Mesendoderm (in vitro differentiated cells): ENCODE measurements around the gene ZCCHC14.

Experiments used
- DNase-seq: peaks from one replicate; pipeline ENCODE4 v3.0.0; 2013
- H2AK5ac ChIP-seq: 2 replicates; pipeline ENCODE4 v1.6.1; 2013; ENCODE audit warnings: low read length, inconsistent platforms
- H2BK120ac ChIP-seq: 2 replicates; pipeline ENCODE4 v1.6.1; 2013; ENCODE audit warnings: low read depth, mild to moderate bottlenecking, low read length, moderate library complexity, mixed read lengths
- H2BK15ac ChIP-seq: replicated peaks from 2 replicates; pipeline ENCODE4 v1.6.1; 2013; ENCODE audit warnings: low read depth, mild to moderate bottlenecking, moderate library complexity
- H2BK5ac ChIP-seq: 2 replicates; pipeline ENCODE4 v1.6.1; 2013; ENCODE audit warnings: low read length, inconsistent platforms
- H3K18ac ChIP-seq: 2 replicates; pipeline ENCODE4 v1.6.1; 2013; ENCODE audit warnings: mild to moderate bottlenecking, low read length, mixed read lengths
- H3K23ac ChIP-seq: one replicate; pipeline ENCODE4 v1.6.1; 2013; ENCODE audit warnings: low read length
- H3K27ac ChIP-seq: 2 replicates; pipeline ENCODE4 v1.5.1; 2013; ENCODE audit warnings: low read depth, mild to moderate bottlenecking, inconsistent platforms, low read length, moderate library complexity
- H3K27me3 ChIP-seq: 2 replicates; pipeline ENCODE4 v1.6.1; 2013; ENCODE audit warnings: low read length, control low read depth, mild to moderate bottlenecking, inconsistent platforms; ENCODE audit not compliant: insufficient read depth, poor library complexity
- H3K36me3 ChIP-seq: 2 replicates; pipeline ENCODE4 v1.6.1; 2013; ENCODE audit warnings: low read length, inconsistent platforms; ENCODE audit not compliant: control insufficient read depth, insufficient read depth
- H3K4ac ChIP-seq: one replicate; pipeline ENCODE4 v1.6.1; 2013; ENCODE audit warnings: low read depth, mild to moderate bottlenecking, low read length, moderate library complexity
- H3K4me1 ChIP-seq: 2 replicates; pipeline ENCODE4 v1.6.1; 2013; ENCODE audit warnings: low read depth, low read length, inconsistent platforms; ENCODE audit not compliant: control insufficient read depth
- H3K4me2 ChIP-seq: 2 replicates; pipeline ENCODE4 v1.6.1; 2013; ENCODE audit warnings: low read length
- H3K4me3 ChIP-seq: 2 replicates; pipeline ENCODE4 v1.5.1; 2013; ENCODE audit warnings: mild to moderate bottlenecking, low read length
- H3K56ac ChIP-seq: one replicate; pipeline ENCODE4 v1.6.1; 2013; ENCODE audit warnings: low read length
- H3K79me1 ChIP-seq: 2 replicates; pipeline ENCODE4 v1.6.1; 2013; ENCODE audit warnings: low read length, inconsistent platforms
- H3K79me2 ChIP-seq: 2 replicates; pipeline ENCODE4 v1.6.1; 2013; ENCODE audit warnings: mild to moderate bottlenecking, low read length; ENCODE audit not compliant: control insufficient read depth, insufficient read depth
- H3K9ac ChIP-seq: 2 replicates; pipeline ENCODE4 v1.6.1; 2013; ENCODE audit warnings: low read length, inconsistent platforms
- H4K5ac ChIP-seq: one replicate; pipeline ENCODE4 v1.6.1; 2013; ENCODE audit warnings: low read length
- H4K8ac ChIP-seq: one replicate; pipeline ENCODE4 v1.6.1; 2013; ENCODE audit warnings: low read depth, mild to moderate bottlenecking, control low read depth, low read length, moderate library complexity
- WGBS: extraction: QIAGEN DNeasy Blood & Tissue Kit; methylation state at CpG from one replicate; pipeline ENCODE4 v1.1.7; 2013; ENCODE audit warnings: low lambda C conversion rate, missing lambda C conversion rate; ENCODE audit not compliant: insufficient coverage; ENCODE audit errors: extremely low coverage; 5-methylcytosine and 5-hydroxymethylcytosine counted together

The ZCCHC14 gene

DNA sequence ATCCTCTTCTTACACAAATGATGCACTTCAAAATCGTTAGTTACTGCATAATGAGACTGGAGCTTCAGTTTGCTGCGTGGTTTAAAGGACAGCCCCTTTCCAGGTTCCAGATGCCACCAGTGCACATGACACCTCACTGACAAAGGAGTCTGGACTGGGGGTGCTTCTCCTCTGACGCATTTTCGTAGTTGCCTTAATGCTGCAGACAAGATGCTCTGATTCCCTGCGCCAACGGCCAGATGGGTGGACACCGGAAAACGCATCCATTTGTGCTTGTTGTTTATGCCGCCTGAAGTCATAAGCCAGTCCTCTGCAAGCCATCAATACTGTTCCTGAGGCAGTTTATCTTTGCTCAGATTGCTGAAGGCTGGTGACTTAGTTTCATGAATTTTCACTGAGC, 125.3 kb downstream of the ZCCHC14 start:
- Histone ChIP-seq H3K56ac (no peak overlapping the region), H3K27ac (no peak overlapping the region), H3K36me3 (no peaks in the 10 kb centered on the region), H3K4ac (no peak overlapping the region), H4K8ac (no peak overlapping the region), H3K27me3 (no peaks in the 10 kb centered on the region), H3K23ac (no peak overlapping the region), H2BK15ac (no peak overlapping the region), H3K4me2 (no peak overlapping the region), H3K18ac (no peak overlapping the region), H2AK5ac (no peak overlapping the region), H2BK120ac (no peak overlapping the region), H3K9ac (no peak overlapping the region), H3K79me2 (peaks cover 11% of the 10 kb centered on the region), H4K5ac (no peak overlapping the region), H3K4me1 (no peaks in the 10 kb centered on the region), H3K79me1 (peaks cover 20% of the 10 kb centered on the region), H3K4me3 (no peak overlapping the region), H2BK5ac (no peak overlapping the region)
- DNase-seq, result no peak
- no CpG with 5 or more reads among the region's 9 CpGs for WGBS

DNA sequence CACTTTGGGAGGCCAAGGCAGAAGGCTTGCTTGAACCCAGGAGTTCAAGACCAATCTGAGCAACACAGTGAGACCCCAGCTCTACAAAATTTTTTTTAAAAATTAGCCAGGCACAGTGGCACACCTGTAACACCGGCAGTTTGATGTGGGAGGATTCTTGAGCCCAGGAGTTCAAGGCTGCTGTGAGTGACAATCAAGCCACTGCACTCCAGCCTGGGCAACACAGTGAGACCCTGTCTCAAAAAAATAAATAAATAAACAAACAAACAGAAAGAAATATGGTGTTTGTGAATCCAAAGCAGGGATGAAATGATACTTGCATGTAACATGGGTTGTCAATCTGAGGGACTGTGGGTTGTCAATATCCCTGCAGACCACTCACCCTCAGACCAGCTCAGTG, 125.9 kb downstream of the ZCCHC14 start:
- DNase-seq, result no peak
- Histone ChIP-seq H3K4ac (no peak overlapping the region), H2BK5ac (no peak overlapping the region), H3K36me3 (no peaks in the 10 kb centered on the region), H4K5ac (no peak overlapping the region), H4K8ac (no peak overlapping the region), H3K18ac (no peak overlapping the region), H3K56ac (no peak overlapping the region), H2AK5ac (no peak overlapping the region), H2BK120ac (no peak overlapping the region), H2BK15ac (no peak overlapping the region), H3K27ac (no peak overlapping the region), H3K4me3 (no peak overlapping the region), H3K79me1 (peaks cover 20% of the 10 kb centered on the region), H3K79me2 (peaks cover 10% of the 10 kb centered on the region), H3K4me1 (no peaks in the 10 kb centered on the region), H3K9ac (no peak overlapping the region), H3K4me2 (no peak overlapping the region), H3K27me3 (no peaks in the 10 kb centered on the region), H3K23ac (no peak overlapping the region)
- WGBS, result no CpG with 5 or more reads among the region's 1 CpG

DNA sequence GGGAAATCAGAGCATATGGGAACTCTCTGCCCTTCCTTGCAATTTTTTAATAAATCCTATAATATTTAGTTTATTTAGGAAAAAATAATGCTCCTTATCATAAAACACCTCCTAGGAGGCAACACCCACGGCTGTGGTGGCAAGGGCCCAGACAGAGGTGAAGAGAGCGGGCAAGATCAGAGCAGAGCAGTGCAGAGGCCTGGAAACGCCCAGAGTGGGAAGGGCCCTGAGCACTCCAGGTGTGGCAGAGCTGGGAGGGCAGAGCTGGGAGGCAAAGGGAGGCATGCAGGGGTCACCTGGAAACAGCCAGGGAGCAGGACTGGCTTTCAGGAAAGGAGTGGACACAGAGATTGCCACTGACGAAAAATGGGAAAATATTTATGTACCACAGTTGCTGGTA, 126.5 kb downstream of the ZCCHC14 start:
- H3K18ac ChIP-seq, result no peak overlapping the region
- H3K27me3 ChIP-seq, result no peaks in the 10 kb centered on the region
- H4K5ac ChIP-seq, result no peak overlapping the region
- no peak overlapping the region for H4K8ac ChIP-seq
- H3K79me2 ChIP-seq, result peaks cover 10% of the 10 kb centered on the region
- peaks cover 1% of the 10 kb centered on the region for H3K36me3 ChIP-seq
- no peak overlapping the region for H3K56ac ChIP-seq
- H3K4me2 ChIP-seq, result no peak overlapping the region
- H3K27ac ChIP-seq, result no peak overlapping the region
- H3K9ac ChIP-seq, result no peak overlapping the region
- DNase-seq, result no peak
- no peak overlapping the region for H3K4ac ChIP-seq
- WGBS, result no CpG with 5 or more reads among the region's 4 CpGs
- no peak overlapping the region for H2BK15ac ChIP-seq
- no peaks in the 10 kb centered on the region for H3K4me1 ChIP-seq
- peaks cover 22% of the 10 kb centered on the region for H3K79me1 ChIP-seq
- H2BK5ac ChIP-seq, result no peak overlapping the region
- H3K23ac ChIP-seq, result no peak overlapping the region
- H2AK5ac ChIP-seq, result no peak overlapping the region
- no peak overlapping the region for H2BK120ac ChIP-seq
- no peak overlapping the region for H3K4me3 ChIP-seq

DNA sequence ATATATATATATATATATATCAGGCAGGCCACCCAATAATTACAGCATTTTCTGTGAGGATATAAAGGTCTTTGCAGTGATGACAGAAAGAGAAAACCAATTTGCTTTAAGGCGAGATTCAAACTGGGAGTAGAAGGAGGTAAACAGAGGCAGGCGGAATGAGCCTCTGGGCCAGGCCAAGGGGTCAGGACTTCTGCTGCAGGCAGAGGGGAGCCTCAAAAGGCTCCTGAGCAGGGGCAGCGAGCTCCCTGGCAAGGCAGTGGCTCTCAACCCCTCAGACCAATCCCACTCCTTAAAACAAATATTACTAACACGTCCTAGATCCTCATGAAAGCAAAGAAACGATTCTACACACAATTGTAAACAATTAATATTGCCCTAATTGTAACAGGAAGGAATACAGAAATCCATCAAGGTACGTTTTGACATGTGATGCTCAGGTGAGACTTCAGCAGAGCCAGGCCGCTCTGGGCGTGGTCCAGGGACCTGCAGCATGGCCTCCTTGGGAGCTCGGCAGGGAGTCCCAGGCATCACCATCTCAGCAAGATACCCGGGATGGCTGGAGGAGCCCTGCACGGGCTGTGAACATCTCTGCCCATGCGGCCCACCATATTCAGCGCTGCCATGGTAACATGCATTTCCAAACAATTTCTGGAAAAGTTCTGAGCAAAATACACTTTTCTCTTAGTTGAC, 127.7 kb downstream of the ZCCHC14 start:
- peaks cover 7% of the 10 kb centered on the region for H3K79me2 ChIP-seq
- H3K4me3 ChIP-seq, result no peak overlapping the region
- no peaks in the 10 kb centered on the region for H3K4me1 ChIP-seq
- H3K36me3 ChIP-seq, result peaks cover 1% of the 10 kb centered on the region
- H3K27ac ChIP-seq, result no peak overlapping the region
- H3K18ac ChIP-seq, result no peak overlapping the region
- H2BK120ac ChIP-seq, result no peak overlapping the region
- no CpG with 5 or more reads among the region's 13 CpGs for WGBS
- no peak overlapping the region for H2AK5ac ChIP-seq
- peaks cover 19% of the 10 kb centered on the region for H3K79me1 ChIP-seq
- DNase-seq, result no peak
- no peak overlapping the region for H3K56ac ChIP-seq
- H2BK15ac ChIP-seq, result no peak overlapping the region
- H3K23ac ChIP-seq, result no peak overlapping the region
- no peak overlapping the region for H3K4me2 ChIP-seq
- no peaks in the 10 kb centered on the region for H3K27me3 ChIP-seq
- H3K9ac ChIP-seq, result no peak overlapping the region
- H4K8ac ChIP-seq, result no peak overlapping the region
- H4K5ac ChIP-seq, result no peak overlapping the region
- no peak overlapping the region for H2BK5ac ChIP-seq
- no peak overlapping the region for H3K4ac ChIP-seq

DNA sequence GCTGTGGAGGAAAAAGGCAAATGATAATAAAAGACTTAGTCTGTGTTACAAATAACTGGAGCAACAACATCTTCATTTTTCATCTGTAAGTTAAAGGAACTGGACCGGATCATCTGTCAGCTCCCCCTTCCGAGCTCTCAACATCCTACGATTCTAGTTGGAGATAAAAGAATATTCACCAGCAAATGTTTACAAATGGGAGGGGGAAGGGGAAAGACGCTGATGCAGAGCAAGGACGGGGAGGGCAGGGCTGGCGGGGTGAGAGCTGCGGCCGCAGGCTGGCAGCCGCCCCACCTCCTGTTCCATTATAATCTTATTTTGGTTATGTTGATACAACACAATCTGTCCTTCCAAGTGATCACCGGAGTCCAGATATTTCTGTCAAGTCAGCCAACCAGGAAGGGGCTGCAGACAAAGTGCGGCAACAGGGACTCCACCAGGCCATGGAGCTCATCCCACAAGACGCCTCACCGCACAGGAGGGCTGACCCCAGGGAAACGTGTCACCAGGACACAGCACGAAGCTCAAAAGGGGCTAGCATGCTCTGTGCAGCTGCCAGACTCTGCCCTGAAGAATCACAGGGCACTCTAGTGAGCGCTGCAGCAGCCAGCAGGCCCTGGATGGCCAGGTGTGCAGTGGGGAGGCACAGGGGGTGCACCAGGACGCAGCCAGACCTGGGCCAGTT, 128.9 kb downstream of the ZCCHC14 start:
- WGBS, result no CpG with 5 or more reads among the region's 17 CpGs
- H3K18ac ChIP-seq, result no peak overlapping the region
- no peak overlapping the region for H4K8ac ChIP-seq
- peaks cover 1% of the 10 kb centered on the region for H3K36me3 ChIP-seq
- no peak overlapping the region for H3K4me2 ChIP-seq
- no peak overlapping the region for H3K56ac ChIP-seq
- no peak overlapping the region for H2BK5ac ChIP-seq
- no peak overlapping the region for H2BK15ac ChIP-seq
- no peak for DNase-seq
- H3K27ac ChIP-seq, result no peak overlapping the region
- no peak overlapping the region for H2BK120ac ChIP-seq
- H3K23ac ChIP-seq, result no peak overlapping the region
- H3K79me2 ChIP-seq, result peaks cover 5% of the 10 kb centered on the region
- peaks cover 15% of the 10 kb centered on the region for H3K79me1 ChIP-seq
- no peaks in the 10 kb centered on the region for H3K27me3 ChIP-seq
- H3K4ac ChIP-seq, result no peak overlapping the region
- H4K5ac ChIP-seq, result no peak overlapping the region
- H3K4me1 ChIP-seq, result no peaks in the 10 kb centered on the region
- no peak overlapping the region for H2AK5ac ChIP-seq
- no peak overlapping the region for H3K9ac ChIP-seq
- H3K4me3 ChIP-seq, result no peak overlapping the region
